GM12891 (cell line): Measurements from ENCODE around the gene REC8.

ENCODE experiments used
- DNase-seq: peaks from one replicate; pipeline ENCODE4 v3.0.0; 2011; ENCODE audit warnings: low spot score; ENCODE audit not compliant: insufficient read length
- FAIRE-seq: peaks from 2 replicates; lab custom pipeline; 2011; peaks lifted over from hg19 to GRCh38; lab: Jason Lieb, UNC
- PAX5 ChIP-seq: IDR thresholded peaks from 2 replicates; pipeline ENCODE4 v1.6.1; 2011; ENCODE audit warnings: low read length, moderate library complexity, mild to moderate bottlenecking; ENCODE audit not compliant: insufficient read depth, severe bottlenecking
- POLR2A ChIP-seq: IDR thresholded peaks from 2 replicates; pipeline ENCODE4 v1.6.1; 2011; ENCODE audit warnings: low read depth, low read length, control low read depth
- POLR2AphosphoS5 ChIP-seq: IDR thresholded peaks from 2 replicates; pipeline ENCODE4 v1.6.1; 2011; ENCODE audit warnings: low read depth, low read length, control low read depth
- POU2F2 ChIP-seq: IDR thresholded peaks from 2 replicates; pipeline ENCODE4 v1.6.1; 2011; ENCODE audit warnings: low read depth, mild to moderate bottlenecking, control low read depth, low read length, moderate library complexity
- SPI1 ChIP-seq: IDR thresholded peaks from 2 replicates; pipeline ENCODE4 v1.6.1; 2011; ENCODE audit warnings: low read depth, low read length, control low read depth
- TAF1 ChIP-seq: IDR thresholded peaks from 2 replicates; pipeline ENCODE4 v1.6.1; 2011; ENCODE audit warnings: low read depth, low read length, control low read depth

REC8 gene

GRCh38 chr14:24156840-24157239 is 15.0 kb upstream of the REC8 start:
- FAIRE-seq (no peak), DNase-seq (no peak)
- TF ChIP-seq PAX5 (no peak), POLR2A (no peak), POLR2AphosphoS5 (no peak), POU2F2 (no peak), SPI1 (no peak), TAF1 (no peak)

- TF ChIP-seq POLR2A (no peak), SPI1 (no peak), POU2F2 (no peak), PAX5 (no peak), TAF1 (no peak), POLR2AphosphoS5 (no peak)
- no peak for FAIRE-seq
- no peak for DNase-seq
Measured at GRCh38 chr14:24157331-24157730, 14.5 kb upstream of the REC8 start.

- FAIRE-seq: peak; percentile 23
- no peak for DNase-seq
- no peak; the same call in 1 of the 2 replicates for TF ChIP-seq POLR2AphosphoS5
- 0 out of 2 replicates have a peak, but pooled peaks have one; percentile 29 for TF ChIP-seq POLR2A
- TF ChIP-seq PAX5: no peak
- TF ChIP-seq POU2F2: no peak
- no peak for TF ChIP-seq TAF1
- TF ChIP-seq SPI1: no peak
Measured at GRCh38 chr14:24159777-24160498, 11.9 kb upstream of the REC8 start.

GRCh38 chr14:24160499-24160849 is 11.4 kb upstream of the REC8 start:
- TF ChIP-seq POLR2A: no peak
- TF ChIP-seq TAF1: no peak
- TF ChIP-seq SPI1: no peak
- no peak for TF ChIP-seq PAX5
- TF ChIP-seq POLR2AphosphoS5: no peak
- TF ChIP-seq POU2F2: no peak
- DNase-seq: no peak
- FAIRE-seq: no peak

- TF ChIP-seq POU2F2: peak; percentile 93
- TF ChIP-seq SPI1: peak; percentile 94
- no peak for TF ChIP-seq PAX5
- TF ChIP-seq POLR2A: peak; percentile 99
- TF ChIP-seq TAF1: peak; percentile 93
- peak; percentile 98 for TF ChIP-seq POLR2AphosphoS5
- FAIRE-seq (peak; percentile 99), DNase-seq (peak; percentile 89)
Measured at GRCh38 chr14:24160850-24161804, 10.8 kb upstream of the REC8 start, which contains the start of gene IRF9. IRF9 (plus strand) TSS chr14:24161265; CDS start chr14:24162145, 880 bp downstream.

- FAIRE-seq: peak; percentile 16
- TF ChIP-seq POU2F2 (0 out of 2 replicates have a peak, but pooled peaks have one; percentile 19), POLR2A (no peak)
- no peak for DNase-seq
Measured at GRCh38 chr14:24162093-24162492, 9.8 kb upstream of the REC8 start.

GRCh38 chr14:24164518-24164991 is 7.3 kb upstream of the REC8 start:
- no peak for DNase-seq
- TF ChIP-seq POU2F2: no peak
- no peak for FAIRE-seq

- TF ChIP-seq SPI1: no peak
- TF ChIP-seq POLR2AphosphoS5: no peak
- TF ChIP-seq PAX5: no peak
- no peak for TF ChIP-seq POU2F2
- no peak for TF ChIP-seq POLR2A
- no peak for TF ChIP-seq TAF1
- no peak for FAIRE-seq
- DNase-seq: no peak
Measured at GRCh38 chr14:24165785-24166184, 6.1 kb upstream of the REC8 start.

GRCh38 chr14:24167469-24168114 is 4.3 kb upstream of the REC8 start:
- TF ChIP-seq TAF1: no peak
- TF ChIP-seq POLR2AphosphoS5: peak; percentile 79; the same call in 1 of the 2 replicates
- TF ChIP-seq POLR2A: no peak
- FAIRE-seq (no peak), DNase-seq (no peak)
